ENCODE results near the gene ASS1. TPM values are rescaled to one million over a fixed set of nuclear protein-coding genes. Genes with fewer than 3 reads are reported as not detected.
"Not testable (repeated sequence)": the region's sequence is repeated elsewhere in the genome, so short reads cannot be mapped to it uniquely, and the experiment has no call there.

The ASS1 gene
- polyA plus RNA-seq, 1 donor = 281 TPM

GRCh38 chr9:130432796-130433167 is 12.0 kb upstream of the ASS1 start:
- no peak for DNase-seq

- no peak for DNase-seq
Measured at GRCh38 chr9:130433168-130433946, 11.4 kb upstream of the ASS1 start.

GRCh38 chr9:130433947-130434262 is 10.9 kb upstream of the ASS1 start:
- no peak for DNase-seq

DNA sequence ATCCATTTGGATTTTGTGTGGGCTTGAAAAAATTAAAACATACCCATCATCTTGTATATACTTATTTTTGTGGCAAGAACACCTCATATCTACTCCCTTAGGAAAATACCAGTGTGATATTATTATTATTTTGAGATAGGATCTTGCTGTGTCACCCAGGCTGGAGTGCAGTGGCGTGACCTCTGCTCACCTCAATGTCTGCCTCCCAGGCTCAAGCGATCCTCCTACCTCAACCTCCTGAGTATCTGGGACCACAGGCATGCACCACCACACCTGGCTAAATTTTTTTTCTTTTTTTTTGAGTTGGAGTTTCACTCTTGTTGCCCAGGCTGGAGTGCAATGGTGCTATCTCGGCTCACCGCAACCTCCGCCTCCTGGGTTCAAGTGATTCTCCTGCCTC is 10.1 kb upstream of the ASS1 start:
- DNase-seq = not testable (repeated sequence)

DNA sequence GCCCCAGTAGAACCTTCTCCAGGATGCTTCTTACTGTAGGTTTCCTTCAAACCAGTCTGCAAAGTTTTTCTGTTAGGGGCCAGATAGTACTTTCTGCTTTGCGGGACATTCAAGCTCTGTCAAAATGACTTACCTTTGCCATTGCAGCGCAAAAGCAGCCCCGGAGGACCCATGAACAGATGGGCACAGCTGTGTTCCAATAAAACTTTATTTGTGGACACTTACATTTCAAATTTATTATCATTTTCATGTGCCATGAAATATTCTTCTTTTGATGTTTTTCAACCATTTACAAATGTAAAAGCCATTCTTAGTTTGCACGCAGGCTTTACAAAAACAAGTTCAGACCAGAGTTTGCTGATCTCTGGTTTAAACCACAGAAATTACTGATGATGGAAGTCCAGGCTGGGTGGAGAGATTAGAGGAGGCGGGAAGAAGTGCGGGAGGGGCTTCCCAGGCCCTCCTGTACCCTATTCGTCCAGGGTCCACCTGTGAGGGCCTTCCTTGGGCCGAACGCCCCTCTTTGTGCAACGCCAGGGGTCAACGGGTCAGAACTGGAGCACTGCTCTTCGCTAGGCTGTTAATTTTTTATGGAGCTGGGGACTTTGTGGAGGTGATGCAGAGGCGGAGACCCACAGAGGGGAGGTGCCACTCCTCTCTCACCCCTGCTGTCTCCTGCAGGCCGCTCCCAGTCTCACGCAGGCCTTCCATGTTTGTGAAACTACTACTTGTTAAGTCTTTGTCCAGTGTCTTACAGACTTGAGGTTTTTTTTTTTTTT is 7.6 kb upstream of the ASS1 start:
- no peak for DNase-seq

DNA sequence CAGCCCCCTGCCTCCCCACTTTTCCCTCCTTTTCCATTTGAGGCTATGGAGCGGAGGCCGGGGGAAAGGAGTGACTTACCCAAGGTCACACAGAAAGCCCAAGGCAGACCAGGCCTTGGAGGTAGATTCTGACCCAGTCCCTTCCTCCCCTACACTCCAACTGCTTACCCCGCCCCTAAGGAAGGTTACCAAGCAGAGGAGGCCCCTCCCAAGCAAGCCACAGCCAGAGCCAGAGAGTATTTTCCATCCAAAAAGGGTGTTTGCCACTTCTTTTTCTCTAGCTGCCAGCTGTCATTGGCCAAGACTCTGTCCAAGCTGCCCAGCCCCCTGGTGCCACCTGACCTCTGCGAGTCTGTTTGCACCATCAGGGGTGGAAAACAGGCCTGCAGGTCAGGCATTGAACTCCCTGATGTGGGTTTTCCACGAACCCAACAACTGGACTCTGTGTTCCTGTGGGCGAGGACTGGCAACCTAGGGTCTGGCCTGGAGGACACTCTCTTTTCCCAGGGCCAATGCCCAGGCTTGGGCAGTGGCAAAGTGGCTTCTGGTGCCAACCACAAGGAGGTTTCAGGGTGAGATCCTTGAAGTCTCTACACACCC is 6.3 kb upstream of the ASS1 start:
- DNase-seq = no peak

DNA sequence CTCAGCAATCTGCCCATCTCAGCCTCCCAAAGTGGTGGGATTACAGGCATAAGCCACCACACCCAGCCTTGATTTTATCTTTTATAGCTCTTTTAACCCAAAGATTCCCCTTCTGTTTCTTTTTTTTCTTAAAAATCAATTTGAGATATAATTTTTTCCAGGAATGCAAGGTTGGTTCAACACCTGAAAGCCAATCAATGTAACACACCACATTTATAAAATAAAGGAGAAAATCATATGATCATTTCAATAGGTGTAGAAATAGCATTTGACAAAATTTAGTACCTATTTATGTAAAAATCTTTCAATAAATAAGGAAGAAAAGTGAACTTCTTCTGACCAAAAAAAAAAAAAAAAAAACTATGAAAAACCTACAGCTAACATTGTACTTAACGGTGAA is 3.7 kb upstream of the ASS1 start:
- no peak for DNase-seq

DNA sequence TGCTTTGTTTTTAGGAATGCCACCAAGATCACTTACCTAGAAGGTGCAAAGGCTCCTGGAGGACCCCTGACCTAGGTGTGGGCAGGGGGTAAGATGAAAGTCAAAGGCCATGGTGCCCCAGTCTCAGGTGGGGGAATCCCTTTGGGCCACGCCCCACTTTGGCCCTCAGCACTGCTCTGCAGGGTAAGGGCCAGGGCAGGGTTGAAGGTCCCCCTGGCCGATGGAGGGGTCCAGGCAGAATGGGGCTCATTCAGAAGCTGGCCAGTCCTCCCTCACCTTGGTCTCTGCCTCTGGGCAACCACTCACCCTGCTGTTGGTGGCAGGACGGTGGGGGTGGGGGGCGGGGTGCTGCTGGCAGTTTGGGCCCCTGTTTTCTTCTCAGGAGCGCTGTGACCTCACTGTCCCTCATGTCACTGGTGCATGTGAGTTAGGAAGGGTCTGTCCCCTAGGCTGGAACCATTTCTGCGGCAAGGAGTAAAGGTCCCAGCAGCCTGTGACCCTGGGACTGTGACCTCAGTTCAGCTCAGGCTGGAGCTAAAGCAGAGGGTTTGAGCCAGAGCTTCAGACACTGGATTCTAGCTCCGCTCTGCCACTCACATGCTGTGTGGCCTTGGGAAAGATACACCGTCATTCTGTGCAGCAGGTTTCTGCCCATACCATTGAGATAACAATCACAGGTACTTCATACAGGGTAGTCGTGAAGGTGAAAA is 1.9 kb upstream of the ASS1 start:
- DNase-seq = no peak

- DNase-seq = no peak
Measured at GRCh38 chr9:130443456-130443801, 1.3 kb upstream of the ASS1 start.

DNA sequence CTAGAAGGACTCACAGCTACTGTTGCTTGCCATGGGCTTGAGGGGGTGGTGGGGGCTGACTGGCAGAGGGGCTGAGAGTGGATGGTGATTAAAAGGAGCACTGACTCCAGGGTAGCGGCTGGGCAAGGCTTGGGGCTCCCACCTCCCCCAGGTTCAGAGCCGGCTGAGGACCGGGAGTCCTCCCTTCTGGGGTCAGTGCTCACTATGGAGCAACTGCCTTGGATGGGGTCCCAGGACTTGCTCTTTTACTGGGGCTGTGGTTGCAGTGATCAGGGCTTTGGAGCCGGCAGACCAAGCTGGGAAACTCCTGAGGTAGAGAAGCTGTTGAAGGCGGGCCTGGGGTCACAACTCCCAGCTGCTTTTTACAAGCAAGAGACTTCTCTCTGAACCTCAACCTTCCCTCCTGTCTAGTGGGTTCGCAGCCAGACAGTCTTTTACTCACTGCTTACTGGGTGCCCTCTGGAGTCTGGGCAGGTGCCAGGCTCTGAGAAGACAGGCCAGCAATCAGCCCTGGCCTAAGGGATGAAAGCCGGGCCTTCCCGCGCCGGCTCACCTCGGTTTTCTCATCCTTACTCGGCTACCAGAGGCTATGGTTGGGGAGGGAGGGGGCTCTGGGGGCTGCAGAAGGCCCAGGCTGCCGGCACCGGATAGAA is 795 bp upstream of the ASS1 start:
- no peak for DNase-seq

- DNase-seq = no peak
Measured at GRCh38 chr9:130445268-130445983, 665 bp downstream of the ASS1 start.

DNA sequence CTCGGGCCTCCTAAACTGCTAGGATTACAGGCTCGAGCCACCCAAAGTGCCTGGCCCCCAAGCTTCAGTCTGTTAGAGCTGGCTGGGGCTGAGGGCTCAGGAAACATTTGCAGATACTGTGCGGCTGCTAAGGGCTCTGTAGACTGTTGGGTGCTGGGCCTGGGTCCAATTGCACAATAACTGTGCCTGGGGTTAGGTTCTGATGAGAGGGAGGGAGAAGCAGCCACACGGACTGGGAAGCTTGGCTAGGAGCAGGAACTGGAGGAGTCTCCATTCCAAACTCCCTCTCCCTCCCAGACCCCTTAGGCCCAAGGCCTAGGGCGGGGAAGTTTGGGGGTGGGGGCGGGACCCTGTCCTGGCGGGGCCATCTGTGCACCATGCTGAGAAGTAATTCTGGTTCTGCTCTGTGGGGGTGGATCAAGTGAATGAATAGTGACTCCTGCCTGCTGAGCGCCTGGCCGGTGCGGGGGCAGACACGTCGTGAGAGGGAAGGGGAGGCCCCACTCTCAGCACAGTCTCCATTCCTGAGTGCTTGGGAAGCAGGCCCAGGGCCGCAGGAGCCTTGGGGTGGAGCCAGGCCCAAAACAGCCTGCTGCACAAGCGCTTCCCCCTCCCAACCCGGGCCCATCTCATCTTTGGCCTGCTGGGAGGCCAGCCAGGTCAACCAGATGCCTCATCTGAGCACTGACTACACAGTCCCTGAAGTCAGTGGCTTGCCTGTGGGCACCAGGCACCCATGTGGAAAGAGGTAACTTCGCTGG is 1.5 kb downstream of the ASS1 start:
- DNase-seq = no peak

GRCh38 chr9:130447193-130447816 is 2.5 kb downstream of the ASS1 start:
- DNase-seq = no peak

GRCh38 chr9:130448035-130448624 is 3.4 kb downstream of the ASS1 start:
- DNase-seq = no peak

DNA sequence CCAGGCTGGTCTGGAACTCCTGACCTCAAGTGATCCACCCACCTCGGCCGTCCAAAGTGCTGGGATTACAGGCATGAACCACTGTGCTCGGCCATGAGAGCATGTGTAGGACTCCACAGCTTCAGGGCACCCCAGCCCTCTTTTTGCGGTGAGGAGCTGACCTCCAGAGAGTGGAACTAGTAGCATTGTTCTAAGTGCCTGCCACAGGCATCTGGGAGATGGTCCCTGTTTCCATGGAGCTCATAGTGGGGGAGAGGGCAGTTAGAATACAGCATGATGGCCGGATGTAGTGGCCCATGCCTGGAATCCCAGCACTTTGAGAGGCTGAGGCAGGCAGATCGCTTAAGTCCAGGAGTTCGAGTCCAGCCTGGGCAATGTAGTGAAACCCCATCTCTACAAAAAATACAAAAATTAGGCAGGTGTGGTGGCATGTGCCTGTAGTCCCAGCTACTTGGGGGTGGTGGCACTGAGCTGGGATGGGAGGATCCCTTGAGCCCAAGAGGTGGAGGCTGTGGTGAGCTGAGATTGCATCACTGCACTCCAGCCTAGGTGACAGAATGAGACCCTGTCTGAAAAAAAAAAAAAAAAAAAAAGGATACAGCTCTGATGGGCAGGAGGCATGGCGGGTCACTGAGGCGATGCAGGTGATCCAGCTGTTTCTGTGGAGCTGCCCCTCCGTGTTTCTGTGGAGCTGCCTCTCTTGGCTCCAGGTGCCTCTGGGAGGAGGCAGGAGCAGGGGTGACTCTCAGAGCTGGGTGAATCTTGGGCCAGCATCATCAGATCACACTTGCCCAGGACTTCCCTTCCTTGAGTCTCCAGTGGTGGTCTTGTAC is 4.2 kb downstream of the ASS1 start:
- DNase-seq = no peak

GRCh38 chr9:130450344-130451003 is 5.7 kb downstream of the ASS1 start:
- DNase-seq = no peak

GRCh38 chr9:130451004-130451390 is 6.2 kb downstream of the ASS1 start:
- no peak for DNase-seq
